Right lobe of liver (tissue), 4 donors: ENCODE data around the gene TDP1.

Source experiments
- CTCF ChIP-seq, 4 donors: fragments of 200-600 bp in 3 of 4; fragments of 450-650 bp in 1 of 4; IDR thresholded peaks; one replicate each; pipeline versions ENCODE4 v1.5.1 to v1.8.0; 2016 to 2022; ENCODE audit warnings: antibody characterized with exemption in 4 of 4, mild to moderate bottlenecking in 2 of 4
- POLR2A ChIP-seq: fragments of 450-650 bp; IDR thresholded peaks from one replicate; pipeline ENCODE4 v1.6.1; 2017; ENCODE audit warnings: antibody characterized with exemption, mild to moderate bottlenecking
- donor health status: DM: no; HTN: no; CAD: no.
- donor health status: DM: no; HTN: no; CAD: no.
- donor health status: DM: no; HTN: yes; CAD: no.

GRCh38 chr14:90003526-90004307 is 48.0 kb downstream of the TDP1 start:
- TF ChIP-seq CTCF (IDR thresholded peaks at IDR 0.05): no peak
- no peak for TF ChIP-seq POLR2A
